Thyroid gland (tissue), 4 donors: ENCODE results near the gene PXMP4. TPM values are rescaled to one million over a fixed set of nuclear protein-coding genes. Genes with fewer than 3 reads are reported as not detected.
A peak's percentile ranks its signal among the peaks of the same experiment; 100 is the strongest.

Source experiments
- DNase-seq, 2 donors: peaks; one replicate each; pipeline ENCODE4 v3.0.0-alpha.2; 2019
- H3K27ac ChIP-seq, 3 donors: fragments of 200-600 bp; sonication (generic); 1 replicate in 2 of 3; 2 replicates in 1 of 3; pipeline ENCODE4 v1.5.1; 2016 to 2019; ENCODE audit warnings: mild to moderate bottlenecking in 1 of 3, moderate library complexity in 1 of 3
- H3K27me3 ChIP-seq: fragments of 200-600 bp; sonication (generic); one replicate; pipeline ENCODE4 v1.5.1; 2019
- H3K36me3 ChIP-seq, 2 donors: fragments of 200-600 bp; sonication (generic); one replicate each; pipeline ENCODE4 v1.5.1; 2016 to 2019
- H3K4me1 ChIP-seq, 2 donors: fragments of 200-600 bp; sonication (generic); one replicate each; pipeline ENCODE4 v1.5.1; 2017 to 2019
- H3K4me3 ChIP-seq, 3 donors: fragments of 200-600 bp; sonication (generic); replicated peaks in 1 of 3; 1 replicate in 2 of 3; 2 replicates in 1 of 3; pipeline ENCODE4 v1.5.1; 2016; ENCODE audit warnings: mild to moderate bottlenecking in 1 of 3
- H3K9me3 ChIP-seq: fragments of 200-600 bp; sonication (generic); one replicate; pipeline ENCODE4 v1.5.1; 2017
- CTCF ChIP-seq, 6 experiments: fragments of 200-600 bp in 3 of 6; fragments of 450-650 bp in 3 of 6; sonication (generic) in 3 of 6; IDR thresholded peaks; one replicate each; pipeline ENCODE4 v1.5.1; 2016 to 2019; ENCODE audit warnings: antibody characterized with exemption in 6 of 6, mild to moderate bottlenecking in 2 of 6, inconsistent platforms in 1 of 6, moderate library complexity in 1 of 6
- POLR2A ChIP-seq, 2 donors: fragments of 450-650 bp; IDR thresholded peaks; one replicate each; pipeline ENCODE4 v1.6.1; 2017; ENCODE audit warnings: antibody characterized with exemption in 2 of 2, mild to moderate bottlenecking in 2 of 2, moderate library complexity in 1 of 2
- WGBS, 2 donors: methylation state at CpG; one replicate each; pipeline ENCODE4 v1.1.5; 2017; 5-methylcytosine and 5-hydroxymethylcytosine counted together
- intact Hi-C: fragments of 100-400 bp; cut with DNase I; formaldehyde crosslinking; loops from one replicate; pipeline ENCODE4 v1.15.1; 2023
- total RNA-seq, 4 donors: library from RNA; depleted of rRNA; stranded (reverse); fragments of >200 nt; gene quantifications; one replicate each; pipeline ENCODE4 v1.2.3, GENCODE V29; 2016

Gene PXMP4
- total RNA-seq, 4 donors from 2014 or later, result 17.7 to 31.2 (median 22.0) TPM

GRCh38 chr20:33666293-33667244 lies 53.5 kb downstream of the PXMP4 start, which contains the start of gene ACTL10:
ACTL10 (plus strand) TSS chr20:33666943; CDS start chr20:33667498, 555 bp downstream.
- Histone ChIP-seq H3K27ac (peak within 1 kb of the TSS; percentile 80 to 94 (median 90)), H3K4me1 (peaks cover 20 to 48% of the 10 kb centered on the region in 2 donors), H3K4me3 (peak within 1 kb of the TSS in 2 of 3 donors; percentile 0 to 66), H3K27me3 (no peaks in the 10 kb centered on the region), H3K9me3 (no peaks in the 10 kb centered on the region), H3K36me3 (no peaks in the 10 kb centered on the region)
- WGBS, 2 donors, result 0 to 13% methylated on average over 13 to 32 of the region's 50 CpGs
- intact Hi-C loops, result loop anchor here (5.0 kb wide), 1 partner anchor 66 kb away; the partner anchor contains the start of gene ZNF341
- peak; percentile 100 for DNase-seq
- peak in 4 of 6 experiments; percentile 37 to 45 (median 43) for TF ChIP-seq CTCF (IDR thresholded peaks at IDR 0.05)
- peak; percentile 72 to 95 for TF ChIP-seq POLR2A (IDR thresholded peaks at IDR 0.05)

GRCh38 chr20:33664762-33665144 lies 55.4 kb downstream of the PXMP4 start:
- DNase-seq, result no peak
- TF ChIP-seq POLR2A (IDR thresholded peaks at IDR 0.05), result no peak
- no peak for TF ChIP-seq CTCF (IDR thresholded peaks at IDR 0.05)
- 92% methylated on average over 2 of the region's 2 CpGs for WGBS, 2 donors
- Histone ChIP-seq H3K4me1 (peaks cover 20 to 42% of the 10 kb centered on the region in 2 donors), H3K27ac (no peak overlapping the region), H3K4me3 (no peak overlapping the region), H3K9me3 (no peaks in the 10 kb centered on the region), H3K27me3 (no peaks in the 10 kb centered on the region), H3K36me3 (peaks cover under 1 to 5% of the 10 kb centered on the region in 2 donors)
- intact Hi-C loops, result loop anchor here (5.0 kb wide), 1 partner anchor 68 kb away; the partner anchor contains the start of gene ZNF341

GRCh38 chr20:33664085-33664761 lies 55.9 kb downstream of the PXMP4 start:
- H3K36me3 ChIP-seq, result peaks cover 5 to 6% of the 10 kb centered on the region in 2 donors
- 43 to 64% methylated on average over 7 of the region's 9 CpGs for WGBS, 2 donors
- intact Hi-C loops, result no loop called here
- DNase-seq, result no peak
- peak overlapping the region; percentile 35 to 54 (median 36) for H3K4me3 ChIP-seq
- H3K27me3 ChIP-seq, result no peaks in the 10 kb centered on the region
- peak overlapping the region; percentile 82 to 89 (median 83) for H3K27ac ChIP-seq
- peaks cover 20 to 38% of the 10 kb centered on the region in 2 donors for H3K4me1 ChIP-seq
- no peak for TF ChIP-seq CTCF (IDR thresholded peaks at IDR 0.05)
- TF ChIP-seq POLR2A (IDR thresholded peaks at IDR 0.05), result no peak
- no peaks in the 10 kb centered on the region for H3K9me3 ChIP-seq

- intact Hi-C loops, result no loop called here
- DNase-seq, result peak; percentile 82 to 83
- no peaks in the 10 kb centered on the region for H3K27me3 ChIP-seq
- TF ChIP-seq POLR2A (IDR thresholded peaks at IDR 0.05), result peak; percentile 11 to 83
- TF ChIP-seq CTCF (IDR thresholded peaks at IDR 0.05), result no peak
- H3K36me3 ChIP-seq, result peaks cover 5 to 6% of the 10 kb centered on the region in 2 donors
- H3K9me3 ChIP-seq, result no peaks in the 10 kb centered on the region
- peaks cover 20 to 34% of the 10 kb centered on the region in 2 donors for H3K4me1 ChIP-seq
- H3K27ac ChIP-seq, result peak overlapping the region; percentile 82 to 89 (median 83)
- WGBS, 2 donors, result 0 to 1% methylated on average over 11 to 25 of the region's 84 CpGs
- peak overlapping the region; percentile 36 to 66 (median 54) for H3K4me3 ChIP-seq
These were observed 56.7 kb downstream of the PXMP4 start for GRCh38 chr20:33663161-33664084.
